Fibroblast of pulmonary artery (primary cell): ENCODE results near the gene TMIGD1.
"Not testable (repeated sequence)": the region's sequence is repeated elsewhere in the genome, so short reads cannot be mapped to it uniquely, and the experiment has no call there.

Experiments
- DNase-seq: peaks from one replicate; pipeline ENCODE4 v3.0.0-alpha.2; 2010; ENCODE audit warnings: low read depth
- H3K4me3 ChIP-seq: replicated peaks from 2 replicates; pipeline ENCODE4 v1.5.1; 2011; ENCODE audit warnings: low read depth, mild to moderate bottlenecking, control low read depth, low read length, moderate library complexity
- CTCF ChIP-seq: IDR thresholded peaks from 2 replicates; pipeline ENCODE4 v1.5.1; 2011; ENCODE audit warnings: mild to moderate bottlenecking, control low read depth, low read length, inconsistent platforms; ENCODE audit errors: missing control alignments

TMIGD1 gene

GRCh38 chr17:30358055-30358760 is 24.4 kb upstream of the TMIGD1 start:
- no peak for TF ChIP-seq CTCF
- no peak overlapping the region for H3K4me3 ChIP-seq
- no peak for DNase-seq

GRCh38 chr17:30357476-30357875 is 23.6 kb upstream of the TMIGD1 start:
- no peak for DNase-seq
- TF ChIP-seq CTCF: no peak
- no peak overlapping the region for H3K4me3 ChIP-seq

GRCh38 chr17:30354701-30355100 is 20.8 kb upstream of the TMIGD1 start:
- no peak for DNase-seq
- no peak overlapping the region for H3K4me3 ChIP-seq
- no peak for TF ChIP-seq CTCF

GRCh38 chr17:30352240-30352814 is 18.5 kb upstream of the TMIGD1 start:
- TF ChIP-seq CTCF: no peak
- no peak overlapping the region for H3K4me3 ChIP-seq
- no peak for DNase-seq

- no peak overlapping the region for H3K4me3 ChIP-seq
- TF ChIP-seq CTCF: no peak
- no peak for DNase-seq
Measured at GRCh38 chr17:30351735-30352134, 17.9 kb upstream of the TMIGD1 start.

GRCh38 chr17:30351263-30351662 is 17.4 kb upstream of the TMIGD1 start:
- DNase-seq, H3K4me3 ChIP-seq: not testable (repeated sequence)

GRCh38 chr17:30349252-30349651 is 15.4 kb upstream of the TMIGD1 start:
- TF ChIP-seq CTCF: no peak
- H3K4me3 ChIP-seq: no peak overlapping the region
- no peak for DNase-seq
